ENCODE data around the gene COQ5. TPM values are rescaled to one million over a fixed set of nuclear protein-coding genes. Genes with fewer than 3 reads are reported as not detected.
A peak's percentile ranks its signal among the peaks of the same experiment; 100 is the strongest.

The COQ5 gene, protein sequence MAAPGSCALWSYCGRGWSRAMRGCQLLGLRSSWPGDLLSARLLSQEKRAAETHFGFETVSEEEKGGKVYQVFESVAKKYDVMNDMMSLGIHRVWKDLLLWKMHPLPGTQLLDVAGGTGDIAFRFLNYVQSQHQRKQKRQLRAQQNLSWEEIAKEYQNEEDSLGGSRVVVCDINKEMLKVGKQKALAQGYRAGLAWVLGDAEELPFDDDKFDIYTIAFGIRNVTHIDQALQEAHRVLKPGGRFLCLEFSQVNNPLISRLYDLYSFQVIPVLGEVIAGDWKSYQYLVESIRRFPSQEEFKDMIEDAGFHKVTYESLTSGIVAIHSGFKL
- total RNA-seq = 38.5 and 39.0 TPM in 2 replicates
- long read RNA-seq, transcript COQ5-201 (7 exons, 1,535 nt) = major isoform, 149 of 178 reads
- long read RNA-seq, partial matches to known transcripts = 2 of 178 reads
- long read RNA-seq, other reads (novel, unspliced or antisense) = 27 of 178 reads

- DNase-seq (ENCODE audit: low read depth, low spot score) = peak; percentile 90
- Mint-ChIP-seq H3K4me3 (peak within 1 kb of the TSS; percentile 99), H3K27ac (ENCODE audit: unreplicated experiment) (peak within 1 kb of the TSS; percentile 100), H3K4me1 (peaks cover 21% of the 10 kb centered on the region), H3K9me3 (no peaks in the 10 kb centered on the region), H3K36me3 (ENCODE audit: low read depth) (no peaks in the 10 kb centered on the region), H3K27me3 (ENCODE audit: low read depth) (no peaks in the 10 kb centered on the region)
- TF ChIP-seq, protein P1, sequence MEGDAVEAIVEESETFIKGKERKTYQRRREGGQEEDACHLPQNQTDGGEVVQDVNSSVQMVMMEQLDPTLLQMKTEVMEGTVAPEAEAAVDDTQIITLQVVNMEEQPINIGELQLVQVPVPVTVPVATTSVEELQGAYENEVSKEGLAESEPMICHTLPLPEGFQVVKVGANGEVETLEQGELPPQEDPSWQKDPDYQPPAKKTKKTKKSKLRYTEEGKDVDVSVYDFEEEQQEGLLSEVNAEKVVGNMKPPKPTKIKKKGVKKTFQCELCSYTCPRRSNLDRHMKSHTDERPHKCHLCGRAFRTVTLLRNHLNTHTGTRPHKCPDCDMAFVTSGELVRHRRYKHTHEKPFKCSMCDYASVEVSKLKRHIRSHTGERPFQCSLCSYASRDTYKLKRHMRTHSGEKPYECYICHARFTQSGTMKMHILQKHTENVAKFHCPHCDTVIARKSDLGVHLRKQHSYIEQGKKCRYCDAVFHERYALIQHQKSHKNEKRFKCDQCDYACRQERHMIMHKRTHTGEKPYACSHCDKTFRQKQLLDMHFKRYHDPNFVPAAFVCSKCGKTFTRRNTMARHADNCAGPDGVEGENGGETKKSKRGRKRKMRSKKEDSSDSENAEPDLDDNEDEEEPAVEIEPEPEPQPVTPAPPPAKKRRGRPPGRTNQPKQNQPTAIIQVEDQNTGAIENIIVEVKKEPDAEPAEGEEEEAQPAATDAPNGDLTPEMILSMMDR (conservative IDR thresholded peaks at IDR 0.05) = no peak
These were observed at the start of gene COQ5 for GRCh38 chr12:120528861-120529525. Gene COQ5, minus strand, starts transcription at chr12:120529158. Its CDS starts 17 bp downstream, at chr12:120529141.

DNA sequence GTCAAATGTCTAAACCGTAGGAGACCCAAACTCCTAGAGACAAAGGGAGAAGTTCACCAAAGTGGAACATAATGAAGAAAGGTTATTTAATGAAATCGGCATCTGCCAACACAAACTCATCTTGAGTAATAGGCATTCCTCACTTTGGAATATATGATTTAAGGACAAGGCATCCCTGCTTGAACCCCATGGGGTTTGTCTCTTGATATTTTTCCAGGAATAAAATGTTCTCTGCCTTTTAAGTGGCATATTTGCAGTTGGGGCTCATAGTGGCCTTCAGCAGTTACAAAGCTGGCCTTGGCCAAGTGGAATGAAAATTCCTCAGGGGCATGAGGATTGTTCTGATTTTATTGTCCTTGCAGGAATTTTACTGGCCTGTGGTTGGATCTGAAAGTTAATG, 45.1 kb upstream of the COQ5 start:
- H3K9me3 Mint-ChIP-seq = no peaks in the 10 kb centered on the region
- H3K27me3 Mint-ChIP-seq (ENCODE audit: low read depth) = no peaks in the 10 kb centered on the region
- no peaks in the 10 kb centered on the region for H3K4me1 Mint-ChIP-seq
- TF ChIP-seq, protein P1 (conservative IDR thresholded peaks at IDR 0.05) = no peak
- DNase-seq (ENCODE audit: low read depth, low spot score) = no peak
- peaks cover 20% of the 10 kb centered on the region for H3K36me3 Mint-ChIP-seq (ENCODE audit: low read depth)
- peak overlapping the region; percentile 24 for H3K4me3 Mint-ChIP-seq
- no peak overlapping the region for H3K27ac Mint-ChIP-seq (ENCODE audit: unreplicated experiment)

DNA sequence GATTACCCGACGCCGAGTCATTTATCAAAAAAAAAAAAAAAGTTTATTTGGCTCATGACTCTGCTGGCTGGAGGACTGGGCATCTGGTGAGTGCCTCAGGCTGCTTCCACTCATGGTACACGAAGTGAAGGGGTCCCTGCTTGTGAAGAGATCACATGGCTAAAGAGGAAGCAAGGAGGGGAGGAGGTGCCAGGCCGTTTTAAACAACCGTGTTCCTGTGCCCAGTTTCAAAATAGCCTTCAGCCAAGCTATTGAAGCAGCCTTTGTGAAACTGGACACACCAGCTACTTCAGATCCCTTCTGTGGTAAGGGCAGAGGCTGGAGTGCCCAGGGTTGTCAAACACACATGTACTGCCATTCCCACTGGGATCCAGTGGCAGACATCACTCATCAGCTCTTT, 44.6 kb upstream of the COQ5 start:
- Mint-ChIP-seq H3K27me3 (ENCODE audit: low read depth) (no peaks in the 10 kb centered on the region), H3K9me3 (no peaks in the 10 kb centered on the region), H3K27ac (ENCODE audit: unreplicated experiment) (no peak overlapping the region), H3K36me3 (ENCODE audit: low read depth) (peaks cover 20% of the 10 kb centered on the region), H3K4me1 (no peaks in the 10 kb centered on the region), H3K4me3 (no peak overlapping the region)
- DNase-seq (ENCODE audit: low read depth, low spot score) = no peak
- TF ChIP-seq, protein P1 (conservative IDR thresholded peaks at IDR 0.05) = no peak

DNA sequence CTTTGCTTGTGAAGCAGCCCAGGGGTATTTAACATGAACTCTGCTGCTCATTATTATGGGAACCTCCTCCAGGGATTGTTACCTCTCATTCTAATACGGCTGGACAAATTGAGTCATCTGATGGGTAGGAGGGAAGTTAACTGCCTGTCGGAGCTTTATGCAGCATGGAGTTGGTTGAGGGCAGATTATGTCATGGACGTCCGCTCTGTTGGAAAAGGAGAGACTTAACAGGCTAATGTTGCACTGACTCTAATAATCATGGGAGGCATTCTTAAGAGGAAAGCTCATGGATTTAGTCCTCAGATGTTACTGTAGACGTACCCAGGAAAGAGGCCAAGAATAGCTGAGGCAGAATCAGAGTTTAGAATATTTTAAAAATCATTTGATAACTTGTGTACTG, 42.3 kb upstream of the COQ5 start:
- Mint-ChIP-seq H3K4me1 (no peaks in the 10 kb centered on the region), H3K4me3 (no peak overlapping the region), H3K27ac (ENCODE audit: unreplicated experiment) (no peak overlapping the region), H3K36me3 (ENCODE audit: low read depth) (peaks cover 23% of the 10 kb centered on the region), H3K9me3 (no peaks in the 10 kb centered on the region), H3K27me3 (ENCODE audit: low read depth) (no peaks in the 10 kb centered on the region)
- DNase-seq (ENCODE audit: low read depth, low spot score) = no peak
- TF ChIP-seq, protein P1 (conservative IDR thresholded peaks at IDR 0.05) = no peak

DNA sequence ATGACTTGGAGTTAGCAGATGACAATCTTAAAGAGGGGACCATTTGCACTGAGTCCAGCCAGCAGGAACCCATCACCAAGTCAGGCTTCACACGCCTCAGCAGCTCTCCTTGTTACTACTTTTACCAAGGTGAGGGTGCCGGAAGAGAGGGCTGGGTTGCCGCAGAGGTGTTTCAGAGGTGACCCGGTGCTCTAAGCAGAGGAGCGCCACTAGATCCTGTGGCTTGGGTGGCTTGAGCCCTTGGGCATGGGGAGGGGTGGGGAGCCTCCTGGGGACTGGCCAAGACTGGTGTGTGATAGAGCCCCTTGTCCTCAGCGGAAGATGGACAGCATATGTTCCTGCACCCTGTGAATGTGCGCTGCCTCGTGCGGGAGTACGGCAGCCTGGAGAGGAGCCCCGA, 34.5 kb upstream of the COQ5 start:
- TF ChIP-seq, protein P1 (conservative IDR thresholded peaks at IDR 0.05) = no peak
- no peaks in the 10 kb centered on the region for H3K27me3 Mint-ChIP-seq (ENCODE audit: low read depth)
- no peak overlapping the region for H3K27ac Mint-ChIP-seq (ENCODE audit: unreplicated experiment)
- H3K9me3 Mint-ChIP-seq = no peaks in the 10 kb centered on the region
- H3K4me1 Mint-ChIP-seq = no peaks in the 10 kb centered on the region
- DNase-seq (ENCODE audit: low read depth, low spot score) = no peak
- peaks cover 15% of the 10 kb centered on the region for H3K36me3 Mint-ChIP-seq (ENCODE audit: low read depth)
- H3K4me3 Mint-ChIP-seq = no peak overlapping the region

All from neural crest cell (in vitro differentiated cells).